Stimulated activated CD8-positive, alpha-beta memory T cell treated with anti-CD3 and anti-CD28 coated beads, Interleukin-4, amount 100 ng/mL, for 1 hour (primary cell): ENCODE data around the gene PPM1G.

Experiments
- DNase-seq, 2 donors: peaks; one replicate each; pipeline ENCODE4 v3.0.0-alpha.2; 2020; ENCODE audit warnings: low read depth in 2 of 2, low spot score in 1 of 2

Gene PPM1G

DNA sequence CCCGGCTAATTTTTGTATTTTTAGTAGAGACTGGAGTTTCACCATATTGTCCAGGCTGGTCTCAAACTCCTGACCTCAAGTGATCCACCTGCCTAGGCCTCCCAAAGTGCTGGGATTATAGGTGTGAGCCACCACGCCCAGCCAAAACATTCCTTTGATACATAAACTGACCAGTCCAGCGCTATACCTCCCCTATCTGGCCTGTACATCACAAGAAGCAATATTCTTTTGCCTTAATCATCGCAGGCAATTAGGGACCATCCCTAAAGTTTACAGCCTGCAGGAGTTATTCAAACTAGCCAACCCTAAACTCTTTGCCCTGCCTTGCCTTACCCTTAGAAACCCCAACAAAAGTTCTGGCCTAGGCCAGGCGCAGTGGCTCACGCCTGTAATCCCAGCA, 6.8 kb upstream of the PPM1G start:
- DNase-seq: no peak

DNA sequence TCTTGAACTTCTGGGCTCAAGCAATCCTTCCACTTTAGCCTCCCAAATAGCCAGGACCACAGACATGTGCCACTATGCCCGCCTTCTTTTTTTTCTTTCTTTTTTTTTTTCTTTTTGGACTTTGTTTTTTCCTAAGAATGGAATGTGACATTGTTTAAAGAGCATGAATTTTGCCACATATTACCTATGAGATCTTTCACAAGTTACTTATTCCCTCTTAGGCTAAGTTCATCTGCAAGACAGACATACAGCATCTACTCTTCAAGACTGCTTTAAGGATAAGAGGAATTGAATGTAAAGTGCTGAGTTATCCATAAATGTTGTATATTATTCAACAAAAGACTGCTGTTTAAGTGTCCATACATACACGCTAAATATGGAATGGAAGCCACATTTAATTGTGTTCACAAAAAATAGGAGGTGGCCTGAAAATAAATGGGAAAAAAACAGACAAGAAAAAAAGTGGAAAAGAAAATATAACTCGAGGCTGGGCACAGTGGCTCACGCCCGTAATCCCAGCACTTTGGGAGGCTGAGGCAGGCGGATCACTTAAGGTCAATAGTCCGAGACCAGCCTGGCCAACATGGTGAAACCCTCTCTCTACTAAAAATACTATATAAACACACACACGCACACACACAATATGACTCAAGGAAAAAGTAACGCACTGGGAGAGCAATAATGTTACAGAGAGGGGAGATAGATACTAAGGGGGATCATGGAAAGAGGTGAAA, 3.2 kb upstream of the PPM1G start:
- DNase-seq: no peak

DNA sequence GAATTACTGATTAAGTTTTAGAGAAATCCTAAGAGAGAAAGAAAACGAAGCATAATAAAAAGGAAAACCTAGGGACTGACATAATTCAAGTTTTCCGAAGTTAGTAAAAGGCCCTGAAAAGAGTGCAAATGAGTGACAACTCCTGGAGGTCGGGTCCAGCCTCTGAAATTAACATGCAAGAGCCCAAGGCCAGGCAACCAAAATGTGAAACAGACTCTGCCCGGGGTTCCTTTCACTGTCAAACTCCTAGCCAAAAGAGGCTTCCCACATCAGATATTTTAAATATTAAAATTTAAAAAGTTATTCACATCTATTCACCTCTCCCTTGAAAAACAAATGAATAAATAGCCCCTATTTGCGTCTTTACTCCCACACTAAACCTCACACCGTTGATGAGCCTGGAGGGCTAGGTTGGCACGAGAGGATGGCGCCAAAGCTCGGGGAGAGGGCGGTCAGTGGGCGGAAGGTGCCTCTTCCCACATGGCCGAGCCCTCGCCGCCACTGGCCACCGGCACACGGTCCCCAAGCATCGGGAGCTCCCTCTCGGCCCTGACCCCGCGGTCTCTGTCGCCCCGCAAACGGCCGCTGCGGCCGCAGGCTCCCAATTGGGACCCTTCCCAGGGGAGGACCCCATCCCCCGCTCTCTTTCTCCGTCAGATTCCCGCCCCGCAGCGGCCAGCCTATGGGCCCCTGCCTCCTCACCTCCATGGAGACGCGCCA, 630 bp downstream of the PPM1G start:
- no peak for DNase-seq

DNA sequence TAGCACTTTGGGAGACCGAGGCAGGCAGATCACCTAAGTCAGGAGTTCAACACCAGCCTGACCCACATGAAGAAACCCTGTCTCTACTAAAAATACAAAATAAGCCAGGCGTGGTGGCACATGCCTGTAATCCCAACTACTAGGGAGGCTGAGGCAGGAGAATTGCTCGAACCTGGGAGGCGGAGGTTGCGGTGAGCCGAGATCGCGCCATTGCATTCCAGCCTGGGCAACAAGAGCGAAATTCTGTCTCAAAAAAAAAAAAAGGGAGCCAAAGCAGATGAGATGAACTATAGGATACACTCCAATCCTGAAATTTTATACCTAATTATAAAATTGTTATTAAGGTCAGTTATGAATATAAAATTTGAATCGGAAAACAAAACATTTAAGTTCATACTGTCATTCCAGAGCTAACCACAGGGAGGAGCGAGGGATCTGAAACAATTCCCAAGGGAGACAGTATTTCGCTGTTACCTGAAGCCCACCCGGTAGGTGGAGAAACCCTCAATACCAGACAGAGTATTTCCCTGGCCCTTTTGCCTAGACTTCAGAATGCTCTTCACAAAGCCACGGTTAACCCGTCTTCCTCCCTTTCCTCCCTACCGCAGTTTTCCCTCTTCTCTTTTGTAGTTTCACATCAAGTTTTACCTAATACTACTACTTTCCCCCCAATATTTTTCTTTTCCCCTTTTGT, 1.4 kb downstream of the PPM1G start:
- DNase-seq: no peak

DNA sequence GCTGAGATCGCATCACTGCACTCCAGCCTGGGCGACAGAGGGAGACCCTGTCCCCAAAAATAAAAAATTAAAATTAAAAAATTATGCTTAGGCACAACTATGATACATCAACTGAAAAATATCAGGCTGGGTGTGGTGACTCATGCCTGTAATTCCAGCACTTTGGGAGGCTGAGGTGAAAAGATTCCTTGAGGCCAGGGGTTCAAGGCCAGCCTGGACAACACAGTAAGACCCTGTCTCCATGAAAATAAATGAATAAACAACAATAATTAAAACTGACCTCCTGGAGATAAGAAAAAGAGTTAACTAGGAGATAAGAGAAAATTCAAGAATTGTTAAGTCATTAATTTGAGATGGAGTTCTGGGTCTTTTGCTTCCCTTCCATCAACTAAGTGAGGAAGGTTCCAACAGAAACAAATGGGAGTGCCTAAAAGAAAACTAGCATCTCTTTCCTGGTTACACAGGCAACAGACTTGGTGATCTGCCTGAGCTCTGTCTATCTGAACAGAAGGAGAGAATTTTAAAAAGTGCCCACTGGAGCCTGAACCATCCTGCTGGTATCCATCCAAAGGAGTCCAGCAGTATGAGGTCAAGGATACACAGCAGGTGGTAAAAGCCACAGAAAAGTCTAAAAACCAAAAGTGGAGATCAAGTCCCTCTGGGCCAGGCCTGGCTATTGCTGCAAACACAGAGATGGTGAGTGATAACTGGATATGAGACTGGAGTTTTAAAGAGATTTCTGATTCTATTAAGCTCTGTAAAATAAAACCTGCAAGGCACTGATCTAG, 8.8 kb downstream of the PPM1G start:
- DNase-seq: no peak

DNA sequence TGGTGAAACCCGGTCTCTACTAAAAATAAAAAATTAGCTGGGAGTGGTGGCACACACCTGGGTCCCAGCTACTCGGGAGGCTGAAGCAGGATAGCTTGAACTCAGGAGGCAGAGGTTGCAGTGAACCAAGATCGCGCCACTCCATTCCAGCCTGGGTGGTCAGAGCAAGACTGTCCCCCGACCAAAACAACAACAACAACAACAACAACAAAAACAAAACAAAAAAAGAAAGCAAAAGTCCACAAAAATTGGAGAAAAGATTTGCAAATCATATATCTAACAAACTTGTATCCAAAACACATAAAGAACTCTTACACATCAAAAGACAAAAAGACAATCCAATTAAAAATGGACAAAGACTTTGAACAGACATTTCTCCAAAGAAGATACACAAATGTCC, 10.4 kb downstream of the PPM1G start:
- DNase-seq: no peak

DNA sequence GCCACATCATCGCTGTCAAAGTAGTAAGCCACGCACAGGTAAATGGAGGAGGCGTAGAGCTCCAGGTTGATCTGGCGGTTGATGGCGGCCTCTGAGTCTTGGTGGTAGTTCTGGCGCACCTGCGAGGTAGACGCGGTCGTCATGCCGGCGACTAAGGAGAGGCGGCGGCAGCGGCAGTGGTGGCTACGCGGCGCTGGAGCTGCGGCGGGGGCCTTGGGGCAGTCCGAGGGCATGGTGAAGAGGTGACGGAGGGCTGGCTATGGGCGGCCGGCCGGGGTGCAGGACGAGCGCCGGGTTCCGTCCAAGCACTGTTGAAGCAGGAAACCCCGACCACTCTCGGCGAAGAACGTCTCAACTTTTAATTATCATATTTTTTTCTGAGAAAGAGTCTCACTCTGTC, 16.2 kb downstream of the PPM1G start:
- no peak for DNase-seq

DNA sequence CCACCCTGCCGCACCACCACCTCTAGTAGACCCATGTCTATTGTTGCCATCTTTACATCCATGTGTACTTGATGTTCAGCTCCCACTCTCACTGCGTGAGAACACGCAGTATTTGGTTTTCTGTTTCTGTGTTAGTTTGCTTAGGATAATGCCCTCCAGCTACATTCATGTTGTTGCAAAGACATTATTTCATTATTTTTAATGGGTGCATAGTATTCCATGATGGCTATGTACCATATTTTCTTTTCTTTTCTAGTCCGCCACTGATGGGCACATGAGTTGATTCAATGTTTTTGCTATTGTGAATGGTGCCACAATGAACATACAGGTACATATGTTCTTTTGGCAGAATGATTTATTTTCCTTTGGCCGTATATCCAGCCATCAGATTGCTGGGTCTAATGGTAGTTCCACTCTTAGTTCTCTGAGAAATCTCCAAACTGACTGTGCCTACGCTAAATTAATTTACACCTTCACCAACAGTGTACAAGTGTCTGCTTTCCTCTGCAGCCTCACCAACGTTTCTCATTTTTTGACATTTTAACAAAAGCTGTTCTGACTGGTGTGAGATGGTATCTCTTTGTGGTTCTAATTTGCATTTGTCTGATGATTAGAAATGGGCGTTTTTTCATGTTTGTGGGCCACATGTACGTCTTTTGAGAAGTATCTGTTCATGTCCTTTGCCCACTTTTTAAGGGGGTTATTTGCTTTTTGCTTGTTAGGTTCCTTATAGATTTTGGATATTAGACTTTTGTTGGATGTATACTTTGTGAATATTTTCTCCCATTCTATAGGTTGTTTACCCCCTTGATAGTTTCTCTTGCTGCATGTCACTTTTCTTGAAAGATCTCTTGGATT, 18.3 kb downstream of the PPM1G start:
- no peak for DNase-seq

DNA sequence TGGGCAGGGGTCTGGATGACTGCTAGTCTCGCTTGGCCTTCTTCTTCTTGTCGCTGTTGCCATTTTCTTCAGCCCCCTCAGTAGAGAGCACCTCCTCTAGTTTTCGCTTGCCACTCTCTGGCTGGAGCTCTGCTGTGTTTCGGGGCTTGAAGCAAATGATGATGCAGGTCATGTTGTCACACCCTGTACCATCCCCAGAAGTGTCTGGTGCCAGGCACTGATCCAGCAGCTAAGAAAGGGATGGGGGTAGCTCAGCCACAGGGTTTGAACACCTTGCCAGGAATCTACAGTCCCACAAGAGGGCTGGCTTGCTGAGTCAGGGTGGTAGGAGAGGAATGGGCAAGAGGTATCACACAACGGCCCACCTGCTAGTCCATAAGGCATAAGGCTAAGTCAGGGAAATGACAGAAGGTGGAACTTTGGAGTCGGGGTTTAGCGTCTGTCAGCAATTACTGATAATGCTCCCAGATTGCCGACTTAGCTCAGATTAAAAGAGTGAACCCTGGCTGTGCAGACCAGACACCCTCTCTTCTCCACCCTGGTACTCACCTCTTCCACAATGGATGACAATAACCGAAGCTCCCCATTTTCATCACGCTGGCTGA, 27.7 kb downstream of the PPM1G start:
- DNase-seq: no peak

DNA sequence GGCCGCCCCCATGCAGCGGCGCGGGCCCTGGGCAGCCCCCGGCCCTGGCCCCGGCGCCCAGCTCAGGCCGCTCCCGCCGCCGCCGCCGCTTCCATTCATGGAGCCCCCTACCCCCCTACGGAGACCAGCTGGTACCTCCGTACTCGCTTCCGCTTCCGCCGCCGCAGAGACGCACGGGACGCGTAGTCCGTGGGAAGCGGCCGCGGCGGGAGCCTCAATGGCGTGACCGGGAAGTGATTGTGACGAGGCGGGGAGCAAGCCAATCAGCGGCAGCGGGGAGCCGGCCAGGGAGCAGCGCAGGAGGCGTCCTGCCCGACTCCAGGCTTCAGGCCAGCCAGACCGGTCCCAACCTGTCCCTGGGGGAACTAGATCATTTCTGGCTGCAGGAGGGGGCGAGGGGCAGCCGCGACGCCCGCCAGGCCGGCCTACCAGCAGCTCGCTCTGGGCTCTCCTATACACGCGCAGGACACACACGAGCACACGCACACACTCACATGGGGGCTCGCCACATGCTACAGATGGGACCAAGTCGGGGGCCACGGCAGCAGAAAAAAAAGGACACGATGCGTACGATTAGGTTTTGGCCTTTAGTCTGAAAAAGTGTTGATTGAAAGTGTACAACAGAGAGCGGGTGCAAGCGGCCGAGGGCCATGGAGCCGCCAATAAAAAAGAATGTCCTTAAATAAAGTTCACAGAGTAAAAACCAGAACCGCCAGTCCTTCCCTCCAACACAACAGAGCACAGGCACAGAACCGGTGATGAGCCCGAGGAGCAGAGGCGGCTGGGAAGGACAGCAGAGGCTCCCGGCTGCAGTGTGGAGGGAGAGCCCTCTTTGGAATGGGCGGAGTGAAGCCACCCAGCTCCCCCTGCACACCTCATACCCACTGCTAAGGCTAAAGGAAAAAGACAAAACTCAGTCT, 28.5 kb downstream of the PPM1G start, which contains the start of gene ZNF513:
Gene ZNF513 (minus strand): TSS at position 109 of the 920 bp plus-strand sequence. CDS start 208 bp downstream, outside the sequence.
- peak; percentile 66 to 72 for DNase-seq

DNA sequence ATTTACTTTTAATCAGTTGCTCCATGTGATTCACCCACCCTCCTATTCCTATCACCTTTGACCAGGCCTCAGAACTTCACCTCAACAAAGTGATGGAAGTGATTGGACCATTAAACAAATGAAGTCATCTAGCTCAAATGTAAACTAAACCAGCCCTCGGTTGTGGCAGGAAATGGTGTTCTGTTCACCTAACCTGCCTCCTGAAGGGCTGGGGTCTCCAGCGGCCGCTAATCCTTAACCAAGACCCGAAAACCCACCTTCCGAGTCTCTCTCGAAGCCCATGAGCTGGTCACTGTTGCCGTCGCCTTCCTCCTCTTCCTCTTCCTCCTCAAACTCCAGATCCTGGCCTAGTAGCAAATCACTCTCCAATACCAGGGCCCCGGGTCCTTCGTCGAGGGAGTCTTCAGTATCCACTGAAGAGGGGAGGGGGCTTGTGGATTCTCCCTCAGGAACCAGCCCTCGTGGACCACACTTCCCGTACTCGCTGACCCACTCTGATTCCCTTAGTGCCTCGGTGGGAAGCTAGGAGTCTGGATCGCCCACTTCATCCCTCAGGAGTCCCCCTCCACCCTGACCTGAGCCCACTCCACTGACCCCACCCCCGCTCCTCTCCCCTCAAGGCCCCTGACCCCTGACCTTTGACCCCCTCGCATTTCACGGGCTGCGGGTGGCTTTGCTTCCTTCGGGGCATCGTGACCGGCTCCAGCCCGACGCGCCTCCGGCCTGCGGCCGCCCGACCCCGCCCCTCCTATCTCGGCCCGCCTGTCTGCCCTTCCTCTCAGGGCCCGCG, 29.4 kb downstream of the PPM1G start:
- no peak for DNase-seq

DNA sequence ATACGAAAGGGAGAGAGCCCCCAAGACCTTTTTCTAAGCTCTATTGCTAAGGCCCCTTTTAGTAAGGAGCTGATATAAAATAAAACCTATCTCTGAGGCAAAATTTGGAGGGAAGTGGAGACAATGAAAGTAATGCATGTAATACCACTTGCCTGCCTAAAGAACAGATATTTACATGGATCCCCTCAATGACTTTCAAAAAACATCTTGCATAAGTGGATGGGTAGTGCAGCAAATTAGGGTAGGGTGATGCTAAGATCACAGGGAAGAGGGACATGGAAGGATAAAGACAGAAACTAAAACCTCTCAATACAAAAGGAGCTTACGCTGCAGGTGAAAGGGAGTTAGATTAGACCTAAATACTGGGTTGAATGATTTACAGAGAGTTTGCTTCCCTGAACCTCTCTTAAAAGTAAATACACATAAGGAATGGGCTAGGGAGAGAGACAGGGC, 30.0 kb downstream of the PPM1G start:
- no peak for DNase-seq

DNA sequence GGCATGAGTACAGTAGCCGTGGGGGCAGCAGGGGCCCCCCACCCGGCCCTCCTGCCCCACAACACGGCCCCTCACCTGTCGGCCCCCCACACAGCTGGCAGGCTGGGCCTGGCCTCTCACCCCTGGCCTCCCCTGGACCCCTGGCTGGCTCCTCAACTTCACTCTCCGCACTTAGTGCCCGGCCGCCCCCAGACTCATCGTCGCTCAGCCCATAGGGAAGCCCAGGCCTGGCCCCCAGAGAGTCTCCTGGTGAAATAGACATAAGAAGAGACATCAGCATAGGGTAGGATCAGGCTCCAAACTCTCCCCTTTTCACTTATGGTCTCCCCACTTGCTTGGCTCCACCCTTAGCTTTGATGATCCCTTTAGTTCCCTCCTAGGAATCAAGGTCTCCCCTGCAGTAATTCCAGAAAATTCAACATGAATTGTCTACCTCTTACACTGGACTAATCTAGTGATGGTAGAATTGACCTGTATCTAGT, 30.5 kb downstream of the PPM1G start:
- DNase-seq: no peak

DNA sequence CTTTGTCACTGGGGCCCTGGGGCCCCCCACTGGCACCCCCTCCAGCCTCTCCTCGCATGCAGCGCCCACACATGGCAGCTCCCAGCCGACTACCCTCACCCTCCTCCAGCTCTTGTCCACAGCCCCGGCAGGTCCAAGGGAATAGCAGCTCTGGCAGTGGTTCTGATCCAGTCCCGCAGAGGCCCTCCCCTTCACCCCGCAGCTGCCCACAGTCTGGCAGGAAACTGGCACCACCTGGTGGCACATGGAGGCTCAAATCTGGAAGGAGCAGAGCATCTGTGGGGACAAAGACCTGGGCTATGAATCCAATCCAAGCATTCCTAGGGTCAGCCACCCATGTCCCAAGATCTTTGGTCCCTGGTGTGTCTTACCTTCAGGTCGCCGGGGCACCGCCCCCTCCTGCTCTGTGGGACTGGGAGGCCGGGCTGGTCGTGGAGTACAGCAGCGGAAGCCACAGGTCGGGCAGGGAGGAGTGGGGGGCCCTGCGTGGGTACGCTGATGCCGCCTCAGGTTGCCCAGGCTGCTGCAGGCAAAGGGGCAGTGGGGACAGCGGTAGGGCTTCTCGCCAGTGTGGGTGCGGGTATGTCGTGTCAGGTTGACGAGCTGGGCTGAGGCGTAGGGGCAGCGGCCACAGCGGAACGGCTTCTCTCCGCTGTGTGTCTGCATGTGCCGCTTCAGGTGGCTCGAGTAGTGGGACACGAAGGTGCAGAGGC, 31.1 kb downstream of the PPM1G start:
- DNase-seq: no peak

DNA sequence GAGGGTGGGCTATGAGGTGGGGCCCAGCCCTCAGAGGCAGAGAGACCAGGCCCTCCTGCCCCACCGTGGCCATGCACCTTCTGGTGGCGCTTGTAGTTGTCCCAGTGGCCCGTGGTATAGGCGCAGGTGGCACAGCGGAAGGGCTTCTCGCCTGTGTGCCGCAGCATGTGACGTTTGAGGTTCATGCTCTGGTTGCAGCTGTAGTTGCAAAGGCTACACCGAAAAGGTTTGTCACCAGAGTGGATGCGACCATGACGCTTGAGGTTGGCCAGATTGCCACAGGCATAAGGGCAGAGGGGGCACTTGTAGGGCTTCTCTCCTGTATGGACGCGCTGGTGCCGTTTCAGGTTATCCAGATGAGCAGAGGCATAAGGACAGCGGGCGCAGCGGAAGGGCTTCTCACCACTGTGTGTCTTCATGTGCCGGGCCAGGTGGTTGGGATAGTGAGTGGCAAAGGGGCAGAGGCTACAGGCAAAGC, 31.7 kb downstream of the PPM1G start:
- DNase-seq: no peak

DNA sequence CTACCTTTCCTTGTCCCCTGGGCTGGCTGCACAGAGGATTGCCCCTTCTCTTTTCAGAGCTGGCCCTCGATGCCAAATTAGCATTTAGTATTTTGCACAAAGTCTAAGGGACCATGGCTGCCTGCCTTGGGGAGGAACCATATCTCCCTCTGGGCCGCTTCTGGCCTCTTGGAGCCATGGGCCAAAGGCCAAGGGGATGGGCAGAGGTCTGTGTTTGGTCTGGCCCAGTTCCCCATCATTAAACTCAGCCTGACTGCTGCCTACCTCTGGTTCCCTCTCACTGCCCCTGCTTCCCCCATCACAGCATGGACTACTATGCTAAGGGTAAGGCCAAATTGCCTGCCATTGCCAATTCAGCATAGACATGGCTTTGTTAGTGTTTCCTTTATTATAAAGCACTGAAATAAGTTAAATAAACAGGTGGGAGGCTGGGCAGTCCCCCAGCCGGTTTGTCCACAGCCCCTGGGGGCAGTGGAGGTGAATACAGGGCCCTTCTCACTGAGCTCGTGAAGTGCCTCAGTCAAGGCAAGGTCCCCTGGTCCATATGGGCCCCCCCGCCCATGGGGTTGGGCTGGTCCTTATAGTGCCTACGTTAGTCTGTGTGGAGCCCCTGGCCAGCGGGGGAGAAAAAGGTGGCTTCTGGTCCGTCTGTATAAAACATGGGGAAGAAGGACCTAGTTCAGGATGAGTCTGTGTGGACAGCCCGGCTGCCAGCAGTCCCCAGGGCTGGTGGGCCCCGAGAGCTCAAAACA, 32.3 kb downstream of the PPM1G start:
- no peak for DNase-seq
